IPS-NIHi7 (cell line): ENCODE data around the gene RAD51C.
"Not testable (repeated sequence)": the region's sequence is repeated elsewhere in the genome, so short reads cannot be mapped to it uniquely, and the experiment has no call there.

Source experiments
- DNase-seq: peaks from one replicate; pipeline ENCODE4 v3.0.0; 2012; ENCODE audit warnings: mixed read lengths; ENCODE audit errors: extremely low spot score

Gene RAD51C

DNA sequence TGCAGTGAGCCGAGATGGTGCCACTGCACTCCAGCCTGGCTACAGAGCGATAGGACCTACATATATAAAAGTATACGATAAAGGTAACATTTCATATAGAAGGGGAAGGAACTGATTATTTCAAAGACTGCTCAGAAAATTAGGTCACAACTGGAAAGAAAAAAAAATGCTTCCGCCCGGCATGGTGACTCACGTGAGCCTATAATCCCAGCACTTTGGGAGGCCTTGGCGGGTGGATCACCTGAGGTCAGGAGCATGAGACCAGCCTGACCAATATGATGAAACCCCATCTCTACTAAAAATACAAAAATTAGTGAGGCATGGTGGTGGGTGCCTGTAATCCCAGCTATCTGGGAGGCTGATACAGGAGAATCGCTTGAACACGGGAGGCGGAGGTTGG lies 8.4 kb upstream of the RAD51C start:
- DNase-seq: no peak

DNA sequence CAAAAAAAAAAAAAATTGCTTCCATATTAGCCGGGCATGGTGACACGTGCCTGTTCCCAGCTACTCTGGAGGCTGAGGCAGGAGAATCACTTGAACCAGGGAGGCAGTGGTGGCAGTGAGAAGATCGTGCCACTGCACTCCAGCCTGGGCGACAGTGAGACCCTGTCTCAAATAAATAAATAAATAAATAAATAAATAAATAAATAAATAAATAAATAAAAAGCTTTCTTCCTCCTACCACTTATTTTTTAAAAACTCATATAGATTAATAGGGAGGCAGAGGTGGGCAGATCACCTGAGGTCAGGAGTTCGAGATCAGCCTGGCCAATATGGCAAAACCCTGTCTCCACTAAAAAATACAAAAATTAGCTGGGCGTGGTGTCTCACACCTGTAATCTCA lies 7.9 kb upstream of the RAD51C start:
- DNase-seq: not testable (repeated sequence)

DNA sequence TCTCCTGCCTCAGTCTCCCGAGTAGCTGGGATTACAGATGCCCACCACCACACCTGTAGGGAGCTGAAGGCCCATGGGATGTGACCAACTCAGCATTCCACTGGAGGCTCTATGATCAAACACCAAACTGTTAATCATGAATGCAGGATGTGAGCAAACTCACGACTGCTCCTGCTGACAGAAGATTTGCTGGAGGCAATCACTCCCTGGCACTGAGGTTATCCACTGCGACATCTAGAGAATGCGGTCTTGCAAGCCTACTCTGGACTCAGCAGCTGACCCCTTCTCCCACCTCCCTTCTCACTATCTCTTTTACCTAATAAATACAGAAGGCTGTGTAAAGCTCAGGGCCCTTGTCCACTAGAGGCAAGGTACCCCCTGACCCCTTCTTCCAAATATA lies 5.4 kb upstream of the RAD51C start:
- no peak for DNase-seq

DNA sequence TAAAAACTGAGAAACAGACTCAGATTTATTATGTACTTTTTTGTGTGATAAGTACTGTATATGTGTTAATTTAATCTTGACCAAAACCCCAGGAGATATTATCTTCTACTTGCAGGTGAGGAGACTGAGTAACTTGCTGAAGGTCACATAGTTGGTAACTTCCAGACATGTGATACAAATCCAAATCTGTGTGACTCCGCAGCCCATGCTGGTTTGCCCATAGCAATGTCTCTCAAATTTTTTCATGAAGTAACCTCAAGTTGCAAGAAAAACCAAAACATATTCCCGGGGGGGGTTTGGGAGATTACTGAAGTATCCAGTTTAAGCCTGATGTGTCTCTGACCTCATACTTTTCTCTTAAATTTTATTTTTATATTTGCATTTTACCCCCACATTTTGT lies 3.9 kb upstream of the RAD51C start:
- DNase-seq: no peak

DNA sequence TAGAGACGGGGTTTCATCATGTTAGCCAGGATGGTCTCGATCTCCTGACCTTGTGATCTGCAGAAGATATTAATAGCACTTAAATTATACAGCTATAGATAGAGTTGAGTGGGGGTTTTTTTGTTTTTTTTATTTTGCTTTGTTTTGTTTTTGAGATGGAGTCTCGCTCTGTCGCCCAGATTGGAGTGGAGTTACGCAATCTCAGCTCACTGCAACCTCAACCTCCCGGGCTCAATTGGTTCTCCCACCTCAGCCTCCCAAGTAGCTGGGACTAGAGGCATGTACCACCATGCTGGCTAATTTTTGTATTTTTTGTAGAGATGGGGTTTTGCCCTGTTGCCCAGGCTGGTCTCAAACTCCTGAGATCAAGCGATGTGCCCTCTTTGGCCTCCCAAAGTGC lies 2.4 kb upstream of the RAD51C start:
- not testable (repeated sequence) for DNase-seq

DNA sequence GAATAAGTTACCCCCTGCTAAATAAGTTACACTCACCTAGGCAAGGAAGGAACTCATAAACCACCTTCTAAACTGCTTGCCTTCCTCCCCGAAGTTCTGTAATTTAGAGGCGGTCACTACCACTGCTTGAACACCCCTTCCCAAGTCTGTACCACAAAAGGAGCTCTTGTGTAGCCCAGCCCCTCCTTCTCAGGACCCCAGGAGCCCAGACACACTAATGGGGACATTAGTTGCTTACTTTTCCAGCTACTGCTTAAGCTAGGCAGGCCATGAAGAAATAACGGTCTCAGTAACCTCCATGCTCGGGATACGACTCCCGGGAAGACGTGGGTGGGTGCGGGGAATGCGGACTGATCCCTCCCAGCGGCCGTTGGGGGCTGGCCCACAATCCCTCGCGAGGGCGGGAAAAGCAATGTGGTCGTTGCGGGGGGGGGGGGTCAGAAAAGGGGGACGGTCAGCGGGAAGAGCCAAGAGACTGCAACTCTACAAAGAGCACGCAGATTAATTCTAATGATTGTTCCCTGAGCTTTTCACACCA lies 632 bp upstream of the RAD51C start, which contains the start of gene TEX14:
TEX14 (minus strand) TSS at position 345 of the 538 bp plus-strand sequence. CDS start 40,044 bp downstream, outside the sequence.
- DNase-seq: no peak

DNA sequence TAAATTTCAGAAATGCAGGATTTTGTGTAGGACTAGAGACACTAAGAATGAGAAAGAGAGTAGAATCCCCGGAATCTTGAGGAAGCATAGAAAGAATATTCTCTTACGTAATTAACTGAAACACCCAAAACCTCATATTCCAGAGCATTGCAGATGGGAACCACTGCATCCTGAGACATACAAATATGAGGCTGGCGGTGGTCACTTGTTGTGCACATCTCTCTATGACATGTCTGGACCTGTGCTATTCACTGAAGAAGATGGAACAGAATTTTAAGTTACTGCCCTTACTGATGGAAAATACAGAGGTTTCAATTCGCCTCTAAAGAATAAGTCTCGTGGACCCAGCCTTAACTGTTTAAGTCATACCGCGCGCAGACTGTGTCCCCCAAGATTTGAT lies 806 bp downstream of the RAD51C start:
- DNase-seq: no peak

DNA sequence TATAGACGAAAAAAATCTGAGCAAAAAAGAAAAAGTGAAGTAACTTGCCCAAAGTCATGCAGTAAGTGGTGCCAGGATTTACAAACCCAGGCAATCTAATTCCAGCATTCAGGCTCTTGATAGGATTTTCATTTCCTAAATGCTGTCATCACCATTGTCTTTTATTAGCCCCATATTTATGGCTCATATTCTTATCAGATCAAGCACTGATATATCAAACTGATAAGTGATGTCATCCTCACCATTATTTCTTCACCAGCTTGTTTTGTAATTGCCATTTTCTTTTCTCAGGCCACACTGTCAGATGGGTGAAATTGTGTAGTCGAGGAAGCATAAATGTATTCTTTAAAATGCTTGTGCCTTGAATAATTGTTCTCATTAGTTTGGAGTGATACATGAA lies 1.3 kb downstream of the RAD51C start:
- DNase-seq: no peak

DNA sequence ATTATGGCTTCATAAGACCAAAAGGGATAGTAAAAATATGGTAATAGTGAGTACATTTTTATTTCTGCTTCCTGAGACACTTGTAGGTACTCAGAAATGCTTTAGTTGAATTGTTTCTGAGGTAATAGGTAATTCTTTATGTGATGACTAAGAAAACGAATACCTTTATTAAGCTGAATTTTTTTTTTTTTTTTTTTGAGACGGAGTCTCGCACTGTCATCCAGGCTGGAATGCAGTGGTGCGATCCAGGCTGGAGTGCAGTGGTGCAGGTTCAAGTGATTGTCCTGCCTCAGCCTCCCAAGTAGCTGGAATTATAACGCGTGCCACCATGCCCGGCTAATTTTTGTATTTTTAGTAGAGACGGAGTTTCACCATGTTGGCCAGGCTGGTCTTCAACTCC lies 1.9 kb downstream of the RAD51C start:
- DNase-seq: no peak

DNA sequence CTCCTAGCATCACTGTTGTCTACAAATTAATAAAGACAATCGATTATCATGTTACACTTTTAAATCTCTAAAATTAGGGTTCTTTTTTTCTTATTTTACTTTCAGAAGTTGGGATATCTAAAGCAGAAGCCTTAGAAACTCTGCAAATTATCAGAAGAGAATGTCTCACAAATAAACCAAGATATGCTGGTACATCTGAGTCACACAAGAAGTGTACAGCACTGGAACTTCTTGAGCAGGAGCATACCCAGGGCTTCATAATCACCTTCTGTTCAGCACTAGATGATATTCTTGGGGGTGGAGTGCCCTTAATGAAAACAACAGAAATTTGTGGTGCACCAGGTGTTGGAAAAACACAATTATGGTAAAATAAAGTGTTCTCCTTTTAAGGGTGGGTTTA lies 2.4 kb downstream of the RAD51C start:
- DNase-seq: no peak

DNA sequence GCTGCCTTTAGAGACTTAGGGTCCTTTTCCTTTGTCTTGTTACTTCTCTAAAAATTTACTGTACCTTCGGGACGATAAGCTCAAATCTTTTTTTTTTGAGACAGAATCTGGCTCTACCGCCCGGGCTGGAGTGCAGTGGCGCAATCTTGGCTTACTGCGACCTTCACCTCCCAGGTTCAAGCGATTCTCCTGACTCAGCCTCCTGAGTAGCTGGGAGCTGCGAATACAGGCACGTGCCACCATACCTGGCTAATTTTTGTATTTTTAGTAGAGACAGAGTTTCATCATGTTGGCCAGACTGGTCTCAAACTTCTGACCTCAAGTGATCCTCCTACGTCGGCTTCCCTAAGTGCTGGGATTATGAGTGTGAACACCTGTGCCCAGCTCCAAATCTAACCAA lies 7.4 kb downstream of the RAD51C start:
- no peak for DNase-seq

DNA sequence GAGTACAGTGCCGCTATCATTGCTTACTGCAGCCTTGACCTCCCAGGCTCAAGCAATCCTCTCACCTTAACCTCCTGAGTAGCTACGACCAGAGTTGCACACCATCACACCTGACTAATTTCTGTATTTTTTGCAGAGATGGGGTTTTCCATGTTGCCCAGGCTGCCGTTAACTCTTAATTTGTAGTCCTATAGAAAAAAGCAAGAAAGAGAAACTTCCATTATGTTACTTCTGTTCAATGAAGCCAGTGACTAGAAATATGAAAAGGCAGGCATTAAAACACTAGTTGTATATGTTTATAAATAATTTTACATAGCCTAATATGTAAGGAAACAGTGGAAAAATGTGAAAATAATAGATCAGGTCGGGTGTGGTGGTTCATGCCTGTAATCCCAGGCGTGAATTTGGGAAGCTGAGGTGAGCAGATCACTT lies 9.7 kb downstream of the RAD51C start:
- no peak for DNase-seq

DNA sequence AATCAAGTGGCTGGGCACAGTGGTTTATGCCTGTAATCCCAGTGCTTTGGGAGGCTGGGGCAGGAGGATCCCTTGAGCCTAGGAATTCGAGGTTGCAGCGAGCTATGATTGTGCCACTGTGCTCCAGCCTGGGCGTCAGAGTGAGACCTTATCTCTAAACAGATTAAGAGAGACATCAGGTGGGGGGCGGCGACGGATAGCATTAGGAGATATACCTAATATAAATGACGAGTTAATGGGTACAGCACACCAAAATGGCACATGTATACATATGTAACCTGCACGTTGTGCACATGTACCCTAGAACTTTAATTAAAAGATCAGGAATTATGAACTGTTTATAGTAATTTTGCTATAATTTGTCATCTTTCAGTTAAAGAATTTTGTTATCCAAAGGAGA lies 10.3 kb downstream of the RAD51C start:
- no peak for DNase-seq

DNA sequence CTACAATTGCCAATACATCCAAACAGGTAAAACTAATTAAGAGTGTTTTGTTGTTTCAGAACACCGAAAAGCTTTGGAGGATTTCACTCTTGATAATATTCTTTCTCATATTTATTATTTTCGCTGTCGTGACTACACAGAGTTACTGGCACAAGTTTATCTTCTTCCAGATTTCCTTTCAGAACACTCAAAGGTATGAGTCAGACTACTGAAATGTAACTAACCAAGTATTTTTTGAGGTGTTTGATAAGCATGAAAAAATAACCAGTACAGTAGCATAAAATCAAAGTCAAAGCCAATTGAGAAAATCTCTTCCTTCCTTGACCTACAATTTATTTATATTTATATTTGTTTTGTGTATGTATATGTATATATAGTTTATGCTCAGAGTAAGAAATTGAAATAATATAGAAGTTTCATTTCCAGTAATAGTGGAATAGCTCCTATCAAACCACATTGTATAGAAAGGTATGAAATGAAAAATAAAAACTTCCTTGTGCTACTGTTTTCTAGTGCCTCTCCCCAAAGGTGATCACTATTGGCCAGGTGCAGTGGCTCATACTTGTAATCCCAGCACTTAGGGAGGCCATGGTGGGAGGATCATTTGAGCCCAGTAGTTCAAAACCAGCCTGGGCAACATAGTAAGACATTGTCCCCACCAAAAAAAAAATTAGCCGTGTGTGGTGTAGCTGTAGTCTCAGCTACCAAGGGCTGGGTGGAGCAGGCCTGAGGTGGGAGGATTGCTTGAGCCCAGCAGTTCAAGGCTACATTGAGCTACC lies 10.9 kb downstream of the RAD51C start:
- no peak for DNase-seq

DNA sequence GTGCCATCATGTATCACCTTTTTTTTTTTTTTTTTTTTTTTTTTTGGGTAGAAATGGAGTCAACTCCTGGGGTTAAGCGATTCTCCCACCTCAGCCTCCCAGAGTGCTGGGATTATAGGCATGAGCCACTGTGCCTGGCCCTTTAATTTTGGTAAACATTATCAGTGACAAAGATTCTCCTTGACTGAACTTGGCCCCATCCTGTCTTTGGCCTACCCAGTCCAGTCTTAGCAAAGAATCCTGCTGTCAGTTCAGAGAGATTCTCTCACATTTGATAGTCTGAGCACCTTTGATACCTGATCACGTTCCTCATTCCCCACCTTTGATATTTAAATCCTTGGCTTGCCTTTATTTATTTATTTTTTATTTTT lies 11.5 kb downstream of the RAD51C start:
- DNase-seq: no peak

DNA sequence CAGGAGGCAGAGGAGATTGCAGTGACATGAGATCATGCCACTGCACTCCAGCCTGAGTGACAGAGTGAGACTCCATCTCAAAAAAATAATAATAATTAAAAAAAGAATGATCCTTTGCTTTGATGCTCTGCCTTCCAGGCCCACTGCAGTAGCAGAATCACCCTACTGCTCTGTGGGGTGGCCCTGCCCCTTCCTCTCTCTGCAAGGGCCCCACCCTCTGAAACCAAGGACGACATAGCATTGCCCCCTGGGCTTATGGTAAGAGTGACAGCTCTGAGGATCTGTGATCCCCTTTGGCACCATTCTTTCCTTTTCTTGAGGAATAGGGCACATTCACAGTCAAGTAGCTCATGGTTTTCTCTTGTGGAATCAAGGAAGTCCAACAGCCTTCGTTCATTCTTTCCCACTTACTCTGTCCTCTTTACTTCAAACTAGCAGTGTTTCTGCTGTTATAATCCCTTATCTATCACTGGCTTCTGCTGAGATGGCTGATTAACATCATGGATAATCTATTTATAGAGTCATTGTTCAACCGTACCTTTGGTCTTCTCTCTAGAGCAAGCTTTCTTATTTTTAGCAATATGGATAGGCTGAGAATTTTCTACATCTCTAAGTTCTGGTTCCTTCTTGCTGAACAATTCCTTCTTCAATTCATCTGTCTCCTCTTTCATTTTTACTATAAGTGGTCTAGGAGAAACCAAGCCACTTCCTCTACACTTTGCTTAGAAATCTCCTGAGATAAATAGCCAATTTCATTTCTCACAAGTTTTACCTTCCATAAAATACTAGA lies 14.1 kb downstream of the RAD51C start:
- no peak for DNase-seq

DNA sequence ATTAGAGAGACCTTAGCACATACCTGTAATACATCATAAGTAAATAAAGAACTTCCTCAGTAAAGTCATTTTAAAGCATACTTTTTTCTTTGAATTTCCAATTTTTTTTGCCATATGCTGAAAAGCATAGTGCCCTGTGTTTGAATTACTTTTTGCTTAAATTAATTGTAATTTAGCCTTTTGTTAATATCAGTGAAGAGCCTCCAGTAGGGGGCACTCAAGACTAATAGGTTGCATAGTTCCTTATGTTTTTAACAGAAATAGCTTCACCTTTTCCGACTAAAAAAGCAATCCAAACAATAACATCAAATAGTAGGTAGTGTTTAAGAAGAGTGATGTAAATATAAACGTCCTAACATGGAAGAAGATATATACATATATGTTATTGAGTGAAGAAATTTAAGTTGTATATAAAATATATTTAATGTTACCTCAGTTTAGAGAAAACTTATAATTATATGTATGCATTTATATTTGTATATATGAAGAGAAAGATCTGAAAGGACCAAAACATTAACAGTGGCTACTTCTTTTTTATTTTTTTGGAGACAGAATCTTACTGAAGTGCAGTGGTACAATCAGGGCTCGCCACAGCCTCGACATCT lies 18.6 kb downstream of the RAD51C start:
- DNase-seq: peak; percentile 17

DNA sequence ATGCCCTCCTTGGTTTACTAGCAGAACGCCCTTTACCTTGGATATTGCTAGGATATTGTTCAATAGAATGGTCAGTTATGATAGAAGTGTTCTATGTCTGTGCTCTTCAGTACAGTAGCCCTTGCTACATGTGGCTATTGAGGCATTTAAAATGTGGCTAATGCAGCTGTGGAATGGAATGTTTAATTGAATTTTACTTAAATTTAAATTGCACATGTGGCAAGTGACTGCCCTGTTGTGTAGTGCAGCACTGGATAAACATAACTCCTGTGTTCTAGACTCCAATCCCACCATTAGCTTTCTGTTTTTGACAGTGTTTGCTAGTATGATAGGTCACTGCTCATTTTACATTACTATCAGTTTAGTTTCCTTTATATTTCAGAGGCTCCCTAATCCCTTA lies 29.9 kb downstream of the RAD51C start:
- DNase-seq: no peak

DNA sequence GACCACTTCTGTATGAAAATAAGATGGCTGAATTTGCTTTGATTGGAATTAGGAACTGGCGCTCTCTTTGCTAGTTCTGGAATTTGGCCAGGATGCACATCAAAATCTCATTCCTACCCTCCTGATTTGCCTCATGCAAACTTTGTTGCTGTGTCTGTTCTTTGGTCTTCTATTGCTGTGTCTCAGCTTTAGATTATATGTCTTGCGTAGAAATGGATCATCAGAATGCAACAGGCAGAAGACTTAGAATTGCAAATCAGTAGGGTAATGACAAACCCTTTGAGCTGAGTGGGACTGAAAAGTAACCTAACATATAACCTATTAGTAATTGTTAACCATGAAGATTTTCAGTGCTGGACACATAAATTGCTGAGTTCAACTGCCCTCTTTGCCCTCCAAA lies 30.3 kb downstream of the RAD51C start:
- no peak for DNase-seq

DNA sequence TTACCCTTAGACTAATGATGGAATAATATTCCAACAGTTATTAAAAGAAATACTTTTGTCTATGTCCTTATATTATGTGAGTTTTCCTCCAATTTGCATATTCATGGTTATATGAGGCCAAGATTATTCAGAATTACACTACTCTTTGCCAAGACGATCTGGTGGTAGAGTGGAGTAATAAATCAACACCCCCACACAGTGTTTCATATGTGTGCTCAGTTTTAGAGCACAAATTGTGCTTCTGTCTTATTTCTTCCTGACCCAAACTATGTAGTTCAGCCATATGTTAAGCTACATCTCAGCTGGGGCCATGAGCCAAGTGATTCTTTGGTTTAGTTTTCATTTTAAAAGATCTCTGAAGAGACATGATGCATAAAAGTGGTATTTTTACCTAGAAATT lies 36.4 kb downstream of the RAD51C start:
- no peak for DNase-seq

DNA sequence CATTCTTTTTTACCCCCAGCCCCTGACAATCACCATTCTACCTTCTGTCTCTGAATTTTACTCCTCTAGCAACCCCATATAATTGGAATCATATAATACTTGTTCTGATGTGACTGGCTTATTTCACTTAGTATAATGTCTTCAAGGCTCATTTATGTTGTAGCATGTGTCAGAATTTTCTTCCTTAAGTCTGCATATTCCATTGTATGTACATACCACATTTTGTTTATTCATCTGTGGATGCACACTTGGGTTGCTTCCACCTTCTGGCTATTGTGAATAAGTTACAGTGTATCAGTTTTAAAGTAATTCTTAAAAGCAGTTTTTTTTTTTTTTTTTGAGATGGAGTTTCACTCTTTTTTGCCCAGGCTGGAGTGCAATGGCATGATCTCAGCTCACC lies 38.5 kb downstream of the RAD51C start:
- DNase-seq: no peak

DNA sequence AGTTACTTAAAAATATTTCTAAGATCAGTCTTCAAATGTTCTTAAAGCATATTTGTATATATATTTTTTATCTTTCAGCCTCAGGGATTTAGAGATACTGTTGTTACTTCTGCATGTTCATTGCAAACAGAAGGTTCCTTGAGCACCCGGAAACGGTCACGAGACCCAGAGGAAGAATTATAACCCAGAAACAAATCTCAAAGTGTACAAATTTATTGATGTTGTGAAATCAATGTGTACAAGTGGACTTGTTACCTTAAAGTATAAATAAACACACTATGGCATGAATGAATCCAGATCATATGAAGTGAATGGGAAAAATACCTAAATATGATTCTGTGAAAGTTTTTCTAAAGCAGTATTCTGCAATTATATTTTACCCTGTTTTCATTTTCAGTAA lies 41.6 kb downstream of the RAD51C start:
- DNase-seq: no peak

DNA sequence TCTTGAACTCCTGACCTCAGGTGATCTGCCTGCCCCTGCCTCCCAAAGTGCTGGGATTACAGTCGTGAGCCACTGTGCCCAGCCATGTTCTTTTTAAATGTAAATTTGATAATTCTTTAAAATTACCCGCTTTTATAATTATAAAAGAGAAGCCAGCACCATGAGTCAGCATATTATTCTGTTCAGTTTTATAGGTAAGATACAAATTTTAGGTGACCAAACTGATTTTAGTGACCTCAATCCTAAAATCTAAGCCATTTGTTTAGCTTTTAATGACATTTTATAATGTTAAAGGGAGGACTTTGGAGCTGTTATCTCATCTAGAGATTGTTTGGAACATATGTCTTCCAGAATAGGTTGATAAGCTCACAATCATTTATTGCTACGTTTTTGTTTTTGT lies 42.4 kb downstream of the RAD51C start:
- no peak for DNase-seq
